Upper lobe of left lung (tissue), 4 donors: Measurements from ENCODE around the gene CTSO.

Experiments
- POLR2A ChIP-seq, 4 donors: fragments of 450-650 bp; IDR thresholded peaks; one replicate each; pipeline ENCODE4 v1.5.1; 2016 to 2017; ENCODE audit warnings: antibody characterized with exemption in 4 of 4, mild to moderate bottlenecking in 2 of 4
- TF ChIP-seq, protein P1 (sequence below), 6 experiments: fragments of 450-650 bp in 4 of 6; fragments of 200-600 bp in 2 of 6; sonication (generic) in 2 of 6; IDR thresholded peaks; one replicate each; pipeline ENCODE4 v1.5.1; 2016 to 2019; ENCODE audit warnings: antibody characterized with exemption in 6 of 6

DNA sequence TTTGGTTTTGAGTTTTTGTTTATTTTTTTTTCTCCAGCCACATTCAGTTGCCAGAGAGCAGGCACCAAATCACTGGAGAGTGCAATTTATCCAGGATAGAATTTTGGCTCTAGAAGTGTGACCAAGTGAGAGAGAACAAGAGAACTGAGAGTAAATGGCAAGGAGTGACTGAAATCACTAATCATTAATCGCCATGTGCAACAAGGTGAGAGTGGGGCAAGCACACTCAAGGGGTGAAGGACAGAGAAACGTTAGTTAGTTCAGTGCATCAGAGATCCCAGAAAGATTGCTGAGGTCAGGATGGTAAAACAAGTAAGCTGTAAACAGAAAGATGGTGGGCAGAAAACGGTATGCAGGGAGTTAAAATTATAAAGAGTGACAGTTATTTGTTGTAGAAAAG is 69.8 kb downstream of the CTSO start:
- no peak for TF ChIP-seq POLR2A (IDR thresholded peaks at IDR 0.05)
- TF ChIP-seq, protein P1, sequence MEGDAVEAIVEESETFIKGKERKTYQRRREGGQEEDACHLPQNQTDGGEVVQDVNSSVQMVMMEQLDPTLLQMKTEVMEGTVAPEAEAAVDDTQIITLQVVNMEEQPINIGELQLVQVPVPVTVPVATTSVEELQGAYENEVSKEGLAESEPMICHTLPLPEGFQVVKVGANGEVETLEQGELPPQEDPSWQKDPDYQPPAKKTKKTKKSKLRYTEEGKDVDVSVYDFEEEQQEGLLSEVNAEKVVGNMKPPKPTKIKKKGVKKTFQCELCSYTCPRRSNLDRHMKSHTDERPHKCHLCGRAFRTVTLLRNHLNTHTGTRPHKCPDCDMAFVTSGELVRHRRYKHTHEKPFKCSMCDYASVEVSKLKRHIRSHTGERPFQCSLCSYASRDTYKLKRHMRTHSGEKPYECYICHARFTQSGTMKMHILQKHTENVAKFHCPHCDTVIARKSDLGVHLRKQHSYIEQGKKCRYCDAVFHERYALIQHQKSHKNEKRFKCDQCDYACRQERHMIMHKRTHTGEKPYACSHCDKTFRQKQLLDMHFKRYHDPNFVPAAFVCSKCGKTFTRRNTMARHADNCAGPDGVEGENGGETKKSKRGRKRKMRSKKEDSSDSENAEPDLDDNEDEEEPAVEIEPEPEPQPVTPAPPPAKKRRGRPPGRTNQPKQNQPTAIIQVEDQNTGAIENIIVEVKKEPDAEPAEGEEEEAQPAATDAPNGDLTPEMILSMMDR (IDR thresholded peaks at IDR 0.05): no peak
